C4-2B (cell line): Measurements from ENCODE around the gene PROSER1.
"Not testable (repeated sequence)": the region's sequence is repeated elsewhere in the genome, so short reads cannot be mapped to it uniquely, and the experiment has no call there.

Experiments used
- H3K27ac ChIP-seq: fragments of 450-650 bp; 2 replicates; pipeline ENCODE4 v1.5.1; 2017
- ZFX ChIP-seq: fragments of 450-650 bp; IDR thresholded peaks from 2 replicates; pipeline ENCODE4 v1.6.1; 2017
- TF ChIP-seq, protein P1 (sequence below): fragments of 450-650 bp; conservative IDR thresholded peaks from 2 replicates; pipeline ENCODE4 v1.5.1; 2017; ENCODE audit warnings: mild to moderate bottlenecking

Gene PROSER1

GRCh38 chr13:39037880-39038568 is at the start of gene PROSER1, which contains the start of gene NHLRC3:
PROSER1 (minus strand) TSS chr13:39038089; CDS start chr13:39037242, 847 bp downstream.
NHLRC3 (plus strand) TSS chr13:39038456; CDS start chr13:39038640, 184 bp downstream.
- H3K27ac ChIP-seq = peak within 1 kb of the TSS; percentile 88
- peak; percentile 81 for TF ChIP-seq ZFX
- TF ChIP-seq, protein P1, sequence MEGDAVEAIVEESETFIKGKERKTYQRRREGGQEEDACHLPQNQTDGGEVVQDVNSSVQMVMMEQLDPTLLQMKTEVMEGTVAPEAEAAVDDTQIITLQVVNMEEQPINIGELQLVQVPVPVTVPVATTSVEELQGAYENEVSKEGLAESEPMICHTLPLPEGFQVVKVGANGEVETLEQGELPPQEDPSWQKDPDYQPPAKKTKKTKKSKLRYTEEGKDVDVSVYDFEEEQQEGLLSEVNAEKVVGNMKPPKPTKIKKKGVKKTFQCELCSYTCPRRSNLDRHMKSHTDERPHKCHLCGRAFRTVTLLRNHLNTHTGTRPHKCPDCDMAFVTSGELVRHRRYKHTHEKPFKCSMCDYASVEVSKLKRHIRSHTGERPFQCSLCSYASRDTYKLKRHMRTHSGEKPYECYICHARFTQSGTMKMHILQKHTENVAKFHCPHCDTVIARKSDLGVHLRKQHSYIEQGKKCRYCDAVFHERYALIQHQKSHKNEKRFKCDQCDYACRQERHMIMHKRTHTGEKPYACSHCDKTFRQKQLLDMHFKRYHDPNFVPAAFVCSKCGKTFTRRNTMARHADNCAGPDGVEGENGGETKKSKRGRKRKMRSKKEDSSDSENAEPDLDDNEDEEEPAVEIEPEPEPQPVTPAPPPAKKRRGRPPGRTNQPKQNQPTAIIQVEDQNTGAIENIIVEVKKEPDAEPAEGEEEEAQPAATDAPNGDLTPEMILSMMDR = no peak

- not testable (repeated sequence) for H3K27ac ChIP-seq
Measured at GRCh38 chr13:39086251-39086945, 48.5 kb upstream of the PROSER1 start.

DNA sequence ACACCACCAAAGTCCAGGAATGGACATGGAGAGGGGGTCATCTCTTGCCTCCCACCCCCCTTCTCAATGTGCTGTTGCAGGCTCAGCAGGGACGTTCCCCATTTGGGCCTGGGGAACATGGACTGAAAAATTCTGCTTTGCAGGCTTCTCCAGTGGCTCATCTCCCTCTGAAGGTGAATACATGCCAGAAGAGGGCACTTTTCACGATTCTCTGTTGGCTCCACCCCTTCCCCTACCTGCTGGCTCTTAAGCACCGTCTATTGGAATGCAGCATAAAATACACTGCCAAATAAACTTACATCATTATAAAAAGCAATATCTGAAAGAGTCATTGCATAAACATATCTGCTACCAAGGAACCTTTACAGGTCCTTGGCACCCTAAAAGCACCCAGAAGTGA is 36.1 kb upstream of the PROSER1 start:
- TF ChIP-seq, protein P1 = no peak
- no peak for TF ChIP-seq ZFX
- no peak overlapping the region for H3K27ac ChIP-seq

DNA sequence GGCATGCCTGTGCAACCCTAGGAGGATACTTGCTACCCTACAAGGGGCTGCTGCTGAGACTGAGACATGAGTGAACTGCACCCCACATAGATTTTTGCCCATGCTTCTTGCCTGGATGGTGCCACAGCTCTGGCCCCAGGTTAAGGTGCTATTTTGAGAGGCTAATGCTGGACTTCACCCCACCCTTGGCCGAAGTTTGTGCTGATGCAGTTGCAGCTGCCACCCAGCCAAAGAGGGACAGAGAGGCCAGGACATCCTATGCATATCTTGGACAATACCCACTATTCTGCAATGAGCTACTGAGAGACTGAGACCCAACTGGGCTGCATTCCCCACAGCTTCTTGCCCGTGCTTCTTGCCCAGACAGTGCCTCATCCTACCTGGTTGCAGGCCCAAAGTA is 35.0 kb upstream of the PROSER1 start:
- TF ChIP-seq, protein P1 = no peak
- no peak for TF ChIP-seq ZFX
- H3K27ac ChIP-seq = no peak overlapping the region

DNA sequence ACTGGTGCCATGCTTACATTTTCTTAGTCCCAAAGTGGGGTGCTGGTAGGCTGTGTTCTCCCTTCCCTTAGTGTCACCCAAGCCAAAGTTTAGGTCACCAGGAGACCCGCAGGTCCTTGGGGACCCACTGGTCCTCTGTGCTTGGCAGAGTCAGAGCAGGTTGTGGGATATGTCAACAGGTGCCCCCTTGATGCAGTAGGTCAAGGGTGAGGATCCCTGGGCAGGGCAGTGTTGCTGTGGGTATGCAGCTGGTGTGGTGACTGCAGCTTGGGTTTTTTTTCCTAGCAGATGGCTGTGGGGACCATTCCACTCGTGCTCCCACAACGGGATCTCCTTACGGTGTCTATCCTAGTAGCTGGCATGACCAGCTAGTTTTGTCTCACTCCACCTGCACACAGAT is 24.1 kb upstream of the PROSER1 start:
- no peak overlapping the region for H3K27ac ChIP-seq
- TF ChIP-seq ZFX = no peak
- TF ChIP-seq, protein P1 = no peak

- H3K27ac ChIP-seq = no peak overlapping the region
- TF ChIP-seq ZFX = no peak
- TF ChIP-seq, protein P1 = no peak
Measured at GRCh38 chr13:39058040-39058439, 20.2 kb upstream of the PROSER1 start.

DNA sequence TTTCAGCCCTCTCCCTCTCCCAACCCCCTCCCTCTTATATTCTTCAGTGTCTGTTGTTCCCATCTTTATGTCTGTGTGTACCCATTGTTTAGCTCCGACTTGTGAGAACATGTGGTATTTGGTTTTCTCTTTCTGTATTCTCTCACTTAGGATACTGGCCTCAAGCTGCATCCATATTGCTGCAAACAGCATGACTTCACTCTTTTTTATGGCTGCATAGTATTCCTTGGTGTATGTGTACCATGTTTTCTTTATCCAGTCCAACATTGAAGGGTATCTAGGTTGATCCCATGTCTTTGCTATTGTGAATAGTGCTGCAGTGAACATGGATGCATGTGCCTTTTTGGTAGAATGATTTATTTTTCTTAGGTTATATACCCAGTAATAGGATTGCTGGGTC is 18.1 kb upstream of the PROSER1 start:
- H3K27ac ChIP-seq = no peak overlapping the region
- no peak for TF ChIP-seq ZFX
- TF ChIP-seq, protein P1 = no peak
